Measurements from ENCODE around the gene RAB11B. TPM values are rescaled to one million over a fixed set of nuclear protein-coding genes. Genes with fewer than 3 reads are reported as not detected.
A peak's percentile ranks its signal among the peaks of the same experiment; 100 is the strongest.
"Not testable (repeated sequence)": the region's sequence is repeated elsewhere in the genome, so short reads cannot be mapped to it uniquely, and the experiment has no call there.

Gene RAB11B
- total and polyA plus RNA-seq, 8 donors = 47.7 to 116 (median 79.4) TPM

- no peaks in the 10 kb centered on the region for H3K9me3 ChIP-seq
- peaks cover 6 to 21% (median 9%) of the 10 kb centered on the region in 4 donors for H3K4me1 ChIP-seq
- H3K36me3 ChIP-seq = peaks cover 0 to 49% (median 25%) of the 10 kb centered on the region in 4 donors
- DNase-seq = no peak
- WGBS, 5 donors = 20 to 53% (median 38%) methylated on average over 1 of the region's 1 CpG
- TF ChIP-seq POLR2AphosphoS5 (IDR thresholded peaks at IDR 0.05) (no peak), EP300 (IDR thresholded peaks at IDR 0.05) (no peak), POLR2A (IDR thresholded peaks at IDR 0.05) (no peak), CTCF (IDR thresholded peaks at IDR 0.05) (no peak)
- H3K27me3 ChIP-seq = no peaks in the 10 kb centered on the region
- H3K4me3 ChIP-seq = no peak overlapping the region
- intact Hi-C loops (cut with DNase I; ENCODE audit: low total_unique reads) = no loop called here
- H3K27ac ChIP-seq = peak overlapping the region in 3 of 5 donors; percentile 28 to 41 (median 39)
Measured at GRCh38 chr19:8377598-8377997, 12.6 kb upstream of the RAB11B start.

- H3K9me3 ChIP-seq; H3K27ac ChIP-seq; H3K4me3 ChIP-seq; DNase-seq; H3K27me3 ChIP-seq; intact Hi-C loops (cut with DNase I; ENCODE audit: low total_unique reads): not testable (repeated sequence)
- Histone ChIP-seq H3K4me1 (peaks cover 0 to 13% (median 4%) of the 10 kb centered on the region in 4 donors), H3K36me3 (peaks cover 0 to 31% (median 11%) of the 10 kb centered on the region in 4 donors)
- WGBS, 5 donors = 92 to 97% (median 94%) methylated on average over 13 of the region's 13 CpGs
Measured at GRCh38 chr19:8379156-8379891, 10.8 kb upstream of the RAB11B start.

- not testable (repeated sequence) for DNase-seq
- 79 to 94% (median 94%) methylated on average over 4 of the region's 4 CpGs for WGBS, 5 donors
Measured at GRCh38 chr19:8384569-8384968, 5.6 kb upstream of the RAB11B start.

GRCh38 chr19:8385103-8385502 lies 5.1 kb upstream of the RAB11B start:
- Histone ChIP-seq H3K4me1 (peaks cover 17 to 47% (median 25%) of the 10 kb centered on the region in 4 donors), H3K27ac (peak overlapping the region in 3 of 5 donors; percentile 60 to 100 (median 100))
- H3K4me3 ChIP-seq; H3K36me3 ChIP-seq; H3K9me3 ChIP-seq; DNase-seq; H3K27me3 ChIP-seq; intact Hi-C loops (cut with DNase I; ENCODE audit: low total_unique reads): not testable (repeated sequence)
- WGBS, 5 donors = 37 to 61% (median 45%) methylated on average over 2 of the region's 2 CpGs

More at GRCh38 chr19:8384569-8384968, 5.6 kb upstream of the RAB11B start:
- H3K4me3 ChIP-seq; intact Hi-C loops (cut with DNase I; ENCODE audit: low total_unique reads); H3K9me3 ChIP-seq; H3K36me3 ChIP-seq; H3K27me3 ChIP-seq: not testable (repeated sequence)
- Histone ChIP-seq H3K4me1 (peaks cover 16 to 44% (median 24%) of the 10 kb centered on the region in 4 donors), H3K27ac (peak overlapping the region in 3 of 5 donors; percentile 27 to 100 (median 100))

GRCh38 chr19:8385566-8385965 lies 4.6 kb upstream of the RAB11B start:
- H3K4me3 ChIP-seq; H3K9me3 ChIP-seq; H3K36me3 ChIP-seq; H3K27me3 ChIP-seq; intact Hi-C loops (cut with DNase I; ENCODE audit: low total_unique reads): not testable (repeated sequence)
- 33 to 54% (median 47%) methylated on average over 3 of the region's 3 CpGs for WGBS, 5 donors
- Histone ChIP-seq H3K4me1 (peaks cover 17 to 47% (median 25%) of the 10 kb centered on the region in 4 donors), H3K27ac (peak overlapping the region; percentile 57 to 100 (median 63))
- DNase-seq = peak in 1 of 2 donors; percentile 74

- DNase-seq; intact Hi-C loops (cut with DNase I; ENCODE audit: low total_unique reads); H3K4me3 ChIP-seq; H3K36me3 ChIP-seq; H3K27me3 ChIP-seq; H3K9me3 ChIP-seq: not testable (repeated sequence)
- Histone ChIP-seq H3K4me1 (peaks cover 24 to 54% (median 32%) of the 10 kb centered on the region in 4 donors), H3K27ac (peak overlapping the region; percentile 57 to 100 (median 63))
- 83 to 94% (median 91%) methylated on average over 9 of the region's 9 CpGs for WGBS, 5 donors
Measured at GRCh38 chr19:8386419-8386818, 3.7 kb upstream of the RAB11B start.

- Histone ChIP-seq H3K27ac (peak overlapping the region; percentile 52 to 100 (median 100)), H3K4me1 (peaks cover 30 to 59% (median 38%) of the 10 kb centered on the region in 4 donors), H3K36me3 (no peaks in the 10 kb centered on the region), H3K27me3 (no peaks in the 10 kb centered on the region), H3K9me3 (no peaks in the 10 kb centered on the region), H3K4me3 (no peak overlapping the region)
- TF ChIP-seq POLR2AphosphoS5 (IDR thresholded peaks at IDR 0.05) = no peak
- TF ChIP-seq CTCF (IDR thresholded peaks at IDR 0.05) = no peak
- TF ChIP-seq EP300 (IDR thresholded peaks at IDR 0.05) = no peak
- TF ChIP-seq POLR2A (IDR thresholded peaks at IDR 0.05) = no peak
- intact Hi-C loops (cut with DNase I; ENCODE audit: low total_unique reads) = no loop called here
- WGBS, 5 donors = 71 to 99% (median 85%) methylated on average over 4 of the region's 4 CpGs
- no peak for DNase-seq
Measured at GRCh38 chr19:8386990-8387389, 3.2 kb upstream of the RAB11B start.

Data from stomach (tissue), 9 donors.